A549 (cell line): ENCODE data around the gene TMEM170A. TPM values are rescaled to one million over a fixed set of nuclear protein-coding genes. Genes with fewer than 3 reads are reported as not detected.
A peak's percentile ranks its signal among the peaks of the same experiment; 100 is the strongest.

ENCODE experiments used
- ATAC-seq, 2 experiments: fragments of 200-7000 bp in 1 of 2; fragments of >200 bp in 1 of 2; cut with Nextera tagmentation in 1 of 2; cut with Tn5 transposase in 1 of 2; 3 replicates each; pipeline versions ENCODE4 v1.8.0 to v1.9.1; 2018 to 2020; ENCODE audit warnings: mild to moderate bottlenecking in 1 of 2, moderate library complexity in 1 of 2
- CTCF ChIA-PET: fragments of 300-600 bp; sonication (Branson Sonifier 250); formaldehyde crosslinking; extraction: SDS; loops from one replicate; lab custom pipeline; 2021; ENCODE audit warnings: antibody characterized with exemption, inconsistent platforms; lab: Yijun Ruan, JAX
- POLR2A ChIA-PET: fragments of 350-600 bp; formaldehyde crosslinking; extraction: SDS; loops from one replicate; lab custom pipeline; 2021; ENCODE audit warnings: antibody characterized with exemption, inconsistent platforms; lab: Yijun Ruan, JAX
- DNase-seq, 2 experiments: peaks; one replicate each; pipeline versions ENCODE4 v3.0.0 to v3.0.0-alpha.2; 2011 to 2016; ENCODE audit warnings: low read depth in 1 of 2, low spot score in 1 of 2
- FAIRE-seq: peaks from 2 replicates; lab custom pipeline; 2011; peaks lifted over from hg19 to GRCh38; lab: Jason Lieb, UNC
- H3K27ac ChIP-seq, 2 experiments: fragments of >200 bp; sonication (Bioruptor Twin); formaldehyde crosslinking; 3 replicates each; pipeline ENCODE4 v1.5.1; 2016 to 2017
- H3K4me1 ChIP-seq: fragments of >200 bp; sonication (Bioruptor Twin); formaldehyde crosslinking; 3 replicates; pipeline ENCODE4 v1.6.1; 2016
- H3K4me2 ChIP-seq: fragments of >200 bp; sonication (Bioruptor Twin); formaldehyde crosslinking; 3 replicates; pipeline ENCODE4 v1.6.1; 2016
- H3K4me3 ChIP-seq: fragments of >200 bp; sonication (Bioruptor Twin); formaldehyde crosslinking; 3 replicates; pipeline ENCODE4 v1.5.1; 2016
- H3K9me3 ChIP-seq: fragments of >200 bp; sonication (Bioruptor Twin); formaldehyde crosslinking; 3 replicates; pipeline ENCODE4 v1.6.1; 2016
- CHD4 ChIP-seq: fragments of 200-600 bp; sonication (generic); IDR thresholded peaks from 2 replicates; pipeline ENCODE4 v1.6.1; 2016; ENCODE audit warnings: antibody characterized with exemption, mild to moderate bottlenecking, borderline replicate concordance
- EP300 ChIP-seq, 2 experiments: fragments of >200 bp; sonication (Bioruptor Twin); formaldehyde crosslinking; IDR thresholded peaks; 2 replicates in 1 of 2; 3 replicates in 1 of 2; pipeline ENCODE4 v1.6.1; 2016 to 2017
- FOSL2 ChIP-seq, 2 experiments: fragments of 450-650 bp in 1 of 2; fragments of >200 bp in 1 of 2; sonication (Bioruptor Twin) in 1 of 2; formaldehyde crosslinking; IDR thresholded peaks; 2 replicates each; pipeline versions ENCODE4 v1.5.0 to v1.6.1; 2016 to 2020; ENCODE audit warnings: mild to moderate bottlenecking in 1 of 2, moderate library complexity in 1 of 2
- GATA3 ChIP-seq: IDR thresholded peaks from 2 replicates; pipeline ENCODE4 v1.6.1; 2012; ENCODE audit warnings: borderline replicate concordance
- HOXA7 ChIP-seq: fragments of 250-450 bp; sonication (Bioruptor Pico); IDR thresholded peaks from 2 replicates; pipeline ENCODE4 v1.5.0; 2020; ENCODE audit warnings: mild to moderate bottlenecking, moderate library complexity
- HOXB5 ChIP-seq: fragments of 250-450 bp; sonication (Bioruptor Pico); IDR thresholded peaks from 2 replicates; pipeline ENCODE4 v1.5.0; 2020; ENCODE audit warnings: mild to moderate bottlenecking, moderate library complexity
- MAFK ChIP-seq: fragments of 450-650 bp; IDR thresholded peaks from 2 replicates; pipeline ENCODE4 v1.6.1; 2014; ENCODE audit not compliant: partially characterized antibody
- MAX ChIP-seq: IDR thresholded peaks from 2 replicates; pipeline ENCODE4 v1.6.1; 2012
- MYC ChIP-seq: IDR thresholded peaks from 2 replicates; pipeline ENCODE4 v1.6.1; 2012; ENCODE audit warnings: mild to moderate bottlenecking, inconsistent platforms, low read length, improper control_type of control experiment, borderline replicate concordance
- PBX3 ChIP-seq: IDR thresholded peaks from 2 replicates; pipeline ENCODE4 v1.6.1; 2012
- PHF8 ChIP-seq: fragments of 200-600 bp; sonication (generic); IDR thresholded peaks from 2 replicates; pipeline ENCODE4 v1.6.1; 2016; ENCODE audit warnings: low read depth, mild to moderate bottlenecking, antibody characterized with exemption, moderate library complexity, borderline replicate concordance
- POLR2A ChIP-seq: IDR thresholded peaks from 2 replicates; pipeline ENCODE4 v1.6.1; 2012; ENCODE audit warnings: mild to moderate bottlenecking, low read length
- POLR2AphosphoS2 ChIP-seq: conservative IDR thresholded peaks from 2 replicates; pipeline ENCODE4 v1.6.1; 2012; ENCODE audit warnings: low read length, improper control_type of control experiment, inconsistent platforms
- RAD21 ChIP-seq, 2 experiments: fragments of >200 bp in 1 of 2; sonication (Bioruptor Twin) in 1 of 2; formaldehyde crosslinking in 1 of 2; IDR thresholded peaks in 1 of 2; conservative IDR thresholded peaks in 1 of 2; 2 replicates in 1 of 2; 3 replicates in 1 of 2; pipeline ENCODE4 v1.6.1; 2012 to 2018; ENCODE audit warnings: inconsistent platforms in 1 of 2
- RARB ChIP-seq: fragments of 250-450 bp; sonication (Bioruptor Pico); IDR thresholded peaks from 2 replicates; pipeline ENCODE4 v1.8.0; 2021; ENCODE audit warnings: mild to moderate bottlenecking, moderate library complexity
- RFX5 ChIP-seq: fragments of 450-650 bp; IDR thresholded peaks from 2 replicates; pipeline ENCODE4 v1.7.1; 2014; ENCODE audit warnings: antibody characterized with exemption, mild to moderate bottlenecking, moderate library complexity
- RNF2 ChIP-seq: fragments of 200-600 bp; sonication (generic); IDR thresholded peaks from 2 replicates; pipeline ENCODE4 v1.6.1; 2016; ENCODE audit warnings: low read depth, mild to moderate bottlenecking, antibody characterized with exemption, moderate library complexity, borderline replicate concordance
- SREBF2 ChIP-seq: fragments of 450-650 bp; IDR thresholded peaks from 2 replicates; pipeline ENCODE4 v1.6.1; 2014; ENCODE audit warnings: mild to moderate bottlenecking, moderate library complexity
- TP53 ChIP-seq: fragments of 250-450 bp; sonication (Bioruptor Pico); IDR thresholded peaks from 2 replicates; pipeline ENCODE4 v1.5.0; 2021; ENCODE audit warnings: mild to moderate bottlenecking, moderate library complexity
- ZNF302 ChIP-seq: fragments of 250-450 bp; sonication (Bioruptor Pico); IDR thresholded peaks from 2 replicates; pipeline ENCODE4 v1.9.0; 2021; ENCODE audit warnings: inconsistent platforms, mild to moderate bottlenecking, moderate library complexity
- ZSCAN20 ChIP-seq: fragments of 250-450 bp; sonication (Bioruptor Pico); IDR thresholded peaks from 2 replicates; pipeline ENCODE4 v1.8.0; 2022; ENCODE audit warnings: mild to moderate bottlenecking, moderate library complexity
- WGBS: methylation state at CpG from one replicate; pipeline ENCODE4 v1.1.6; 2017; ENCODE audit errors: missing lambda C conversion rate; 5-methylcytosine and 5-hydroxymethylcytosine counted together
- polyA plus RNA-seq, 4 experiments: library from polyadenylated mRNA; depleted of rRNA in 3 of 4; stranded (reverse); fragments of >200 nt; fragmentation: RNase III in 1 of 4; extraction: RNeasy Plus Mini Kit Qiagen cat#74134 plus additional on column Dnase treatment in 1 of 4; gene quantifications; 2 replicates in 3 of 4; 3 replicates in 1 of 4; pipeline ENCODE4 v1.2.3, GENCODE V29; 2011 to 2017
- TF ChIP-seq, protein P1 (sequence below): fragments of 450-650 bp; IDR thresholded peaks from 2 replicates; pipeline ENCODE4 v1.6.1; 2014; ENCODE audit warnings: antibody characterized with exemption
- TF ChIP-seq, protein P2 (sequence below): IDR thresholded peaks from 2 replicates; pipeline ENCODE4 v1.6.1; 2012; ENCODE audit warnings: low read depth, borderline replicate concordance

TMEM170A gene
- polyA plus RNA-seq, 2 of the 4 experiments (the other 2 are of a cell fraction): 13.9 to 21.7 TPM

DNA sequence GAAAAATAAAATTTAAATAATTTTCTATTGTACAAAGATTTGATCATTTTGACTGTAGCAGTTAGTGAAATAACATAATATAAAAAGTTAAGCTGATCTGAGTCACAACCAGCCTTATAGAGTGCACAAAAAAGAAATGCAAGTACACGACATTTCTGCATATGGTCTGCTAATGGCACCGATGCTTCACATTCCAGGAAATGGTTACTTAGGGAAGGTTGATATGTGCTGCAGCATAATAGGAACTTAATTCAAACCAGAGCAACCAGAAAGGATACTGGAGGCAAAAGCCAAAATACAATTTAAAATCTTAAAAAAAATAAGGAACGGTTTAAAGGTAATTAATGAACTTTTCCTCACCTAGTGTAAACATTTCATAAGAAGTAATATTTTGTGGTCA is 21.2 kb downstream of the TMEM170A start:
- ChIA-PET CTCF (interaction anchor here (1.6 kb wide), 1 partner anchor 321 kb away, joined by 3 read pairs; no protein-coding TSS in a partner anchor), POLR2A (no interaction called here)
- H3K4me3 ChIP-seq: no peak overlapping the region
- WGBS: 92% methylated on average over 3 of the region's 3 CpGs
- H3K27ac ChIP-seq: no peak overlapping the region
- no peaks in the 10 kb centered on the region for H3K4me1 ChIP-seq
- FAIRE-seq: no peak
- no peak for ATAC-seq
- no peak overlapping the region for H3K4me2 ChIP-seq
- no peak for TF ChIP-seq PBX3
- no peak for TF ChIP-seq GATA3
- TF ChIP-seq RARB (CRISPR knock-in tag): no peak
- no peak for TF ChIP-seq POLR2AphosphoS2
- TF ChIP-seq TP53: no peak
- no peak for TF ChIP-seq POLR2A
- TF ChIP-seq EP300 (IDR thresholded peaks at IDR 0.05): no peak
- TF ChIP-seq, protein P1, sequence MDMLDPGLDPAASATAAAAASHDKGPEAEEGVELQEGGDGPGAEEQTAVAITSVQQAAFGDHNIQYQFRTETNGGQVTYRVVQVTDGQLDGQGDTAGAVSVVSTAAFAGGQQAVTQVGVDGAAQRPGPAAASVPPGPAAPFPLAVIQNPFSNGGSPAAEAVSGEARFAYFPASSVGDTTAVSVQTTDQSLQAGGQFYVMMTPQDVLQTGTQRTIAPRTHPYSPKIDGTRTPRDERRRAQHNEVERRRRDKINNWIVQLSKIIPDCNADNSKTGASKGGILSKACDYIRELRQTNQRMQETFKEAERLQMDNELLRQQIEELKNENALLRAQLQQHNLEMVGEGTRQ: no peak
- TF ChIP-seq RAD21 (conservative IDR thresholded peaks at IDR 0.05 in 1 of 2, IDR thresholded peaks at IDR 0.05 in 1 of 2): no peak
- H3K9me3 ChIP-seq: no peaks in the 10 kb centered on the region
- DNase-seq: no peak

DNA sequence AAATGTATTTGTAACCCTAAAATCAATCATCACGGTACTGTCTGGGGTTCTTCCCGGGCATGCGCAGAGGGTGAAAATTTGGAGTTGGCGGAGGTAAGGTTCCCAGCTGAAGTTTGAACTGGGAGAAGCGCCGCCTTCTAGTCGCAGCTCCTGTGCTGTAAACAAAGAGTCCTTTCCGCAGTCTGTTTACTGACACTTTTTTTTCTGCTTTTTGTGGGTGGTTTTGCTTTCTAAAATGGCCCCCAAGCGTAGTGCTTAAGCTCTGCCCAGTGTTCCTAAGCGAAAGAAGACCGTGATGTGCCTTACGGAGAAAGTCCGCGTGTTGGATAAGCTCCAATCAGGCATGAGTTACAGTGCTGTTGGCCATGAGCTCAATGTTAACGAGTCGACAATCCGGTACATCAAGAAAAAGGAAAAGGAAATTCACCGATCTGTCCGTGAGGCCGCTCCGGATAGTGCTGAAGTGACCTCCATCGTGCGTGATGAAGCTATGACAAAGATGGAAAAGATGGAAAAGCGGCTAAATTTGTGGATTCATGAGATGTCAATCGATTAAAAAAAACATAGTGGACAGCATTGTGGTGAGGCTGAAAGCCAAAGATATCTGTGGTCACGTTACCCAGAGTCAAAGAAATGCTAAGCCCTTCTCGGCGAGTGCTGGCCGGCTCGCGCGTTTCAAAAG is 30.6 kb downstream of the TMEM170A start:
- no peaks in the 10 kb centered on the region for H3K9me3 ChIP-seq
- CTCF ChIA-PET: interaction anchor here (0.8 to 1.9 kb wide), 6 partner anchors 10 to 235 kb away, joined by 3 to 9 read pairs (median 4); partner anchors contain the start of gene TMEM170A
- H3K4me2 ChIP-seq: peak overlapping the region; percentile 79
- peak overlapping the region; percentile 75 to 95 for H3K27ac ChIP-seq
- no peak for FAIRE-seq
- peak overlapping the region; percentile 81 for H3K4me3 ChIP-seq
- H3K4me1 ChIP-seq: peaks cover 10% of the 10 kb centered on the region; the same call in 1 of the 3 replicates
- WGBS: 2% methylated on average over 32 of the region's 32 CpGs
- 0 out of 2 replicates have a peak, but pooled peaks have one; percentile 61 for TF ChIP-seq RNF2
- TF ChIP-seq, protein P2, sequence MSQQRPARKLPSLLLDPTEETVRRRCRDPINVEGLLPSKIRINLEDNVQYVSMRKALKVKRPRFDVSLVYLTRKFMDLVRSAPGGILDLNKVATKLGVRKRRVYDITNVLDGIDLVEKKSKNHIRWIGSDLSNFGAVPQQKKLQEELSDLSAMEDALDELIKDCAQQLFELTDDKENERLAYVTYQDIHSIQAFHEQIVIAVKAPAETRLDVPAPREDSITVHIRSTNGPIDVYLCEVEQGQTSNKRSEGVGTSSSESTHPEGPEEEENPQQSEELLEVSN: peak; percentile 65; the same call in 1 of the 2 replicates
- TF ChIP-seq ZSCAN20 (CRISPR knock-in tag): no peak
- TF ChIP-seq, protein P1: peak; percentile 82
- no peak for TF ChIP-seq CHD4
- TF ChIP-seq MAX: peak; percentile 89
- peak; percentile 39; the same call in 1 of the 2 replicates for TF ChIP-seq PHF8
- peak; percentile 28; the same call in 1 of the 2 replicates for TF ChIP-seq HOXA7 (CRISPR knock-in tag)
- 0 out of 2 replicates have a peak, but pooled peaks have one; percentile 17 for TF ChIP-seq HOXB5 (CRISPR knock-in tag)
- TF ChIP-seq RFX5: 0 out of 2 replicates have a peak, but pooled peaks have one; percentile 16
- TF ChIP-seq POLR2AphosphoS2: no peak
- no peak for TF ChIP-seq FOSL2 (IDR thresholded peaks at IDR 0.05)
- TF ChIP-seq FOSL2 (CRISPR knock-in tag; IDR thresholded peaks at IDR 0.05): no peak
- TF ChIP-seq ZNF302: peak; percentile 39; the same call in 1 of the 2 replicates
- no peak for TF ChIP-seq SREBF2
- TF ChIP-seq MAFK: no peak
- TF ChIP-seq MYC: peak; percentile 69; the same call in 1 of the 2 replicates
- POLR2A ChIA-PET: interaction anchor here (0.7 to 1.6 kb wide), 9 partner anchors 11 to 189 kb away, joined by 3 to 10 read pairs (median 4); partner anchors contain the start of genes ADAT1 and BCAR1
- peak; percentile 85 to 88 for ATAC-seq
- peak; percentile 69 to 92 for DNase-seq
